ENCODE results near the gene MIEN1. TPM values are rescaled to one million over a fixed set of nuclear protein-coding genes. Genes with fewer than 3 reads are reported as not detected.
A peak's percentile ranks its signal among the peaks of the same experiment; 100 is the strongest.
"Not testable (repeated sequence)": the region's sequence is repeated elsewhere in the genome, so short reads cannot be mapped to it uniquely, and the experiment has no call there.

MIEN1 gene
- total RNA-seq, 1 donor from 2014 or later: 52.7 TPM

GRCh38 chr17:39752241-39752881 is 22.0 kb upstream of the MIEN1 start:
- no peak for DNase-seq (ENCODE audit: extremely low spot score, unreplicated experiment)
- peaks cover 16% of the 10 kb centered on the region for H3K4me1 Mint-ChIP-seq (ENCODE audit: unreplicated experiment)
- no peak overlapping the region for H3K27ac Mint-ChIP-seq (ENCODE audit: unreplicated experiment)
- peak overlapping the region; percentile 66 for H3K4me3 Mint-ChIP-seq (ENCODE audit: unreplicated experiment)
- H3K27me3 Mint-ChIP-seq (ENCODE audit: unreplicated experiment): peaks cover 10% of the 10 kb centered on the region
- H3K9me3 Mint-ChIP-seq (ENCODE audit: unreplicated experiment): no peaks in the 10 kb centered on the region
- TF ChIP-seq, protein P1, sequence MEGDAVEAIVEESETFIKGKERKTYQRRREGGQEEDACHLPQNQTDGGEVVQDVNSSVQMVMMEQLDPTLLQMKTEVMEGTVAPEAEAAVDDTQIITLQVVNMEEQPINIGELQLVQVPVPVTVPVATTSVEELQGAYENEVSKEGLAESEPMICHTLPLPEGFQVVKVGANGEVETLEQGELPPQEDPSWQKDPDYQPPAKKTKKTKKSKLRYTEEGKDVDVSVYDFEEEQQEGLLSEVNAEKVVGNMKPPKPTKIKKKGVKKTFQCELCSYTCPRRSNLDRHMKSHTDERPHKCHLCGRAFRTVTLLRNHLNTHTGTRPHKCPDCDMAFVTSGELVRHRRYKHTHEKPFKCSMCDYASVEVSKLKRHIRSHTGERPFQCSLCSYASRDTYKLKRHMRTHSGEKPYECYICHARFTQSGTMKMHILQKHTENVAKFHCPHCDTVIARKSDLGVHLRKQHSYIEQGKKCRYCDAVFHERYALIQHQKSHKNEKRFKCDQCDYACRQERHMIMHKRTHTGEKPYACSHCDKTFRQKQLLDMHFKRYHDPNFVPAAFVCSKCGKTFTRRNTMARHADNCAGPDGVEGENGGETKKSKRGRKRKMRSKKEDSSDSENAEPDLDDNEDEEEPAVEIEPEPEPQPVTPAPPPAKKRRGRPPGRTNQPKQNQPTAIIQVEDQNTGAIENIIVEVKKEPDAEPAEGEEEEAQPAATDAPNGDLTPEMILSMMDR (IDR thresholded peaks at IDR 0.05): no peak
- H3K36me3 Mint-ChIP-seq (ENCODE audit: unreplicated experiment): no peaks in the 10 kb centered on the region

DNA sequence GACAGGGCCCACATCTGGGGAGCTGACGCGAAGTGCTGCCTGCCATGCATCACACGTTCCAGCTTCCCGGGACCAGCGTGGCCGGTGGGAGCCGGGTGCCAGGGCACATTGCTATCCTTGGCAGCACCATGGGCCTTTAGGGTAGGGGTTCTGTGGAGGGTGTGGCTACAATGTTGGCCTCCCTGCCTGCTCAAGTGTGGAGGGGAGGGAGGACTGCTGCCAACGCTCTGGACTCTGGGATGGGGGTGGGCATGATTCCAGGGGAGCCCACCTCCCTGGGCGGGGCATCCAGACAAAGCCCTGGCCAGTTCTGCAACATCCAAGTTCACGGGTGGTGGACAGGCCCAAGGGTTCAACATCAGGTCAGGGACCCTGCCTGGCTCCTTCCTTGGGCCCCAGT is 21.3 kb upstream of the MIEN1 start:
- TF ChIP-seq, protein P1 (IDR thresholded peaks at IDR 0.05): no peak
- Mint-ChIP-seq H3K4me3 (ENCODE audit: unreplicated experiment) (no peak overlapping the region), H3K36me3 (ENCODE audit: unreplicated experiment) (no peaks in the 10 kb centered on the region), H3K27ac (ENCODE audit: unreplicated experiment) (no peak overlapping the region), H3K4me1 (ENCODE audit: unreplicated experiment) (peaks cover 16% of the 10 kb centered on the region), H3K9me3 (ENCODE audit: unreplicated experiment) (no peaks in the 10 kb centered on the region), H3K27me3 (ENCODE audit: unreplicated experiment) (peaks cover 5% of the 10 kb centered on the region)
- DNase-seq (ENCODE audit: extremely low spot score, unreplicated experiment): no peak

DNA sequence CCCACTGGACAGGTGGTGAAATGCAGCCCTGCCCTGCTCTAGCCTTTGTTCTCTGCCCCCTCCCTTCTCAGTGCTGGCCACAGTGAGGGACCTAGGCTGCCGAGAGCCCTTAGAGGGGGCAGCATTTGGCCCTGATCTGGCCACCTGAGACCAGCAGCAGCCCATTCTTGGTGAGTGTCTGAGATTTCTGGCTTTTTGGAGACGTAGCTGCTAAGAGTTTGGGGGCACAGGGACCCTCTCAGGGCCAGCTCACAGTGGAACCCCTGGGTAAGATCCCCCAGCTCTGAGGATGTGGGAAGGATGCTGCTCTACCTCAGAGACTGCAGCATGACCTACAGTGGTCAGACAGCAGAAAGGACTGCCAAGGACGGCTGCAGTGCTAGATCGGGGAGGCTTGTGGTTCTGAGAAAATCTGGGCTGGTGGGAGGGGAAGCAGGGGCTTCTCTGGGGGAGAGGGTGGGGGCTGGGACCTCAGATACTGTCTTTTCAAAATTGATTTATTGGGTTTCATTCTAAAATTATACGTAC is 20.7 kb upstream of the MIEN1 start:
- H3K27ac Mint-ChIP-seq (ENCODE audit: unreplicated experiment): no peak overlapping the region
- H3K36me3 Mint-ChIP-seq (ENCODE audit: unreplicated experiment): no peaks in the 10 kb centered on the region
- H3K4me1 Mint-ChIP-seq (ENCODE audit: unreplicated experiment): peaks cover 16% of the 10 kb centered on the region
- H3K9me3 Mint-ChIP-seq (ENCODE audit: unreplicated experiment): no peaks in the 10 kb centered on the region
- no peak overlapping the region for H3K4me3 Mint-ChIP-seq (ENCODE audit: unreplicated experiment)
- DNase-seq (ENCODE audit: extremely low spot score, unreplicated experiment): no peak
- H3K27me3 Mint-ChIP-seq (ENCODE audit: unreplicated experiment): peaks cover under 1% of the 10 kb centered on the region
- TF ChIP-seq, protein P1 (IDR thresholded peaks at IDR 0.05): no peak

DNA sequence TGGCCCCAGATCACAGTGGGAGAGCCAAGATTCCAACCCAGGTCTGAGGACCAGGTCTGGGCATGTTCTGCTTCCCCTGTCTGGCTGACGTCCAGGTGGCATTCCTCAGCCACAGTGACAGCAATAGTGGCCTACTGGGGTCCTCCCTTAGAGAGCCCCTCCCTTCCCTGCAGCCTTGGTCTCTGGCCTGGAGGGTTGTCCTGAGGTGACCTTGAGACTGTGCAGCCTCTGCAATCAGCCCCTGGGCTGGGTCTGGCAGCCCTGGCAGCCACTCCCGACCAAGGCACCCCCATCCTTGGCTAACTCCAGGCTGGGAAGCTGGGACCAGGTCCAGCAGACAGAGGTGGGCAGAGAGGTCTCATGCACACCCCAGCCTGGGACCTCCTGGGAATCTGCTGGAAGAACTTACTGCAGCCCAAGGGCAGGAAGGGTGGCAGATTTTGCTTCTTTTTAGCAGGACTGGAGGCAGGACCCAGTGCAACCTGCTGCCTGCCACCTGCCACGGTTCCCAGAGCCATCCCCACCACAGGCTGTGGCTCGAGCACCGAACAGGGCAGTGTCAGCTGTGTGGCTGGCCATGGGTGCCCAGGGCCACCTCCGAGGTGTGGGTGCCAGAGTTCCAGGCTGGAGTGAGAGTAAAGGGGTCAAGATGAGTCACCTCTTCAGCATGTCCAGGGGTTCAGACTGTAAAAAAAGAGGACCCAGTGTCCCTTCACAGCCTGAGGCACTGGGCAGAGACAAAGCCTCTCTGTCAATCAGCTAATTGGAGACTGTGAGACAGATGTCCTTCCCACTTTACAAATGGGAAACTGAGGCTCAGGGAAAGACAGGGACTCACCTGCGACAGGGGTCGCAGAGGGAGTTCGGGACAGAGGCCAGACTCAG is 20.0 kb upstream of the MIEN1 start:
- no peaks in the 10 kb centered on the region for H3K27me3 Mint-ChIP-seq (ENCODE audit: unreplicated experiment)
- H3K27ac Mint-ChIP-seq (ENCODE audit: unreplicated experiment): no peak overlapping the region
- peaks cover 16% of the 10 kb centered on the region for H3K4me1 Mint-ChIP-seq (ENCODE audit: unreplicated experiment)
- TF ChIP-seq, protein P1 (IDR thresholded peaks at IDR 0.05): no peak
- H3K9me3 Mint-ChIP-seq (ENCODE audit: unreplicated experiment): no peaks in the 10 kb centered on the region
- H3K4me3 Mint-ChIP-seq (ENCODE audit: unreplicated experiment): no peak overlapping the region
- no peak for DNase-seq (ENCODE audit: extremely low spot score, unreplicated experiment)
- no peaks in the 10 kb centered on the region for H3K36me3 Mint-ChIP-seq (ENCODE audit: unreplicated experiment)

DNA sequence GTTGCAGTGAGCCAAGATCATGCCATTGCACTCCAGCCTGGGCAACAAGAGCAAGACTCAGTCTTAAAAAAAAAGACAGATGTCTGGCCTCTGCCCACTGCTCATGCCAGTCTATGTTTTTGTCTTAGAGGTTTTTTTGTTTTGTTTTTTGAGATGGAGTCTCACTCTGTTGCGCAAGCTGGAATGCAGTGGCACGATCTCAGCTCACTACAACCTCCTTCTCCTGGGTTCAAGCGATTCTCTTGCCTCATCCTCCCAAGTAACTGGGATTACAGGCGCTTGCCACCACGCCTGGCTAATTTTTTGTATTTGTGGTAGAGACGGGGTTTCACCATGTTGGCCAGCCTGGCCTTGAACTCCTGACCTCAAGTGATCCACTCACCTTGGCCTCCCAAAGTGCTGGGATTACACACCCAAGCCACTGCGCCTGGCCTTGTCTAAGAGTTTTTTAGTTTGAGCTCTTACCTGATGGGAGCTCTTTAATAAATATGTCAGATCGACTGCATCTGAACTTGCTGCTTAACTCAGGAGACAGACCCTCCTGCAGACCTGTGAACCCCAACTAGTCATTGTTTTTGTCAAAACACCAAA is 18.2 kb upstream of the MIEN1 start:
- peaks cover 15% of the 10 kb centered on the region for H3K4me1 Mint-ChIP-seq (ENCODE audit: unreplicated experiment)
- H3K36me3 Mint-ChIP-seq (ENCODE audit: unreplicated experiment); H3K27ac Mint-ChIP-seq (ENCODE audit: unreplicated experiment); H3K27me3 Mint-ChIP-seq (ENCODE audit: unreplicated experiment); DNase-seq (ENCODE audit: extremely low spot score, unreplicated experiment); H3K4me3 Mint-ChIP-seq (ENCODE audit: unreplicated experiment); H3K9me3 Mint-ChIP-seq (ENCODE audit: unreplicated experiment): not testable (repeated sequence)
